B cell (primary cell): ENCODE results near the gene MXRA5.

Experiments used
- CTCF ChIP-seq: fragments of 200-600 bp; IDR thresholded peaks from one replicate; pipeline ENCODE4 v1.8.0; 2022; ENCODE audit warnings: antibody characterized with exemption, mild to moderate bottlenecking
- EZH2 ChIP-seq: IDR thresholded peaks from 2 replicates; pipeline ENCODE4 v1.6.1; 2012; ENCODE audit warnings: borderline replicate concordance, low read depth, mild to moderate bottlenecking, moderate library complexity, low read length; ENCODE audit not compliant: insufficient read depth, poor library complexity, severe bottlenecking

- TF ChIP-seq EZH2 (no peak), CTCF (no peak)
Measured at GRCh38 chrX:3312109-3312508, 34.3 kb downstream of the MXRA5 start.
